NT2/D1 (cell line): ENCODE results near the gene POLRMT.

ENCODE experiments used
- SUZ12 ChIP-seq: IDR thresholded peaks from 2 replicates; pipeline ENCODE4 v1.6.1; 2011; ENCODE audit not compliant: insufficient read length, insufficient read depth; ENCODE audit errors: extremely low read depth
- YY1 ChIP-seq: IDR thresholded peaks from 2 replicates; pipeline ENCODE4 v1.6.1; 2011; ENCODE audit not compliant: insufficient read length, insufficient read depth

- TF ChIP-seq YY1 (no peak), SUZ12 (no peak)
These were observed 19.4 kb upstream of the POLRMT start for GRCh38 chr19:652467-653389.
